IPS-18a (cell line): ENCODE results near the gene SHISAL2A.

Experiments
- H3K27ac ChIP-seq: one replicate; pipeline ENCODE4 v1.5.1; 2013; ENCODE audit warnings: low read length
- H3K27me3 ChIP-seq: one replicate; pipeline ENCODE4 v1.6.1; 2013; ENCODE audit warnings: mild to moderate bottlenecking, low read length; ENCODE audit not compliant: control insufficient read depth, insufficient read depth
- H3K36me3 ChIP-seq: one replicate; pipeline ENCODE4 v1.6.1; 2013; ENCODE audit warnings: low read depth, low read length; ENCODE audit not compliant: control insufficient read depth
- H3K4me1 ChIP-seq: one replicate; pipeline ENCODE4 v1.6.1; 2013; ENCODE audit warnings: low read depth, low read length; ENCODE audit not compliant: control insufficient read depth
- H3K4me3 ChIP-seq: one replicate; pipeline ENCODE4 v1.5.1; 2013; ENCODE audit warnings: low read length
- H3K9ac ChIP-seq: one replicate; pipeline ENCODE4 v1.6.1; 2013; ENCODE audit warnings: mild to moderate bottlenecking, low read length, moderate library complexity
- H3K9me3 ChIP-seq: one replicate; pipeline ENCODE4 v1.6.1; 2013; ENCODE audit warnings: low read depth, low read length; ENCODE audit not compliant: control insufficient read depth

The SHISAL2A gene

DNA sequence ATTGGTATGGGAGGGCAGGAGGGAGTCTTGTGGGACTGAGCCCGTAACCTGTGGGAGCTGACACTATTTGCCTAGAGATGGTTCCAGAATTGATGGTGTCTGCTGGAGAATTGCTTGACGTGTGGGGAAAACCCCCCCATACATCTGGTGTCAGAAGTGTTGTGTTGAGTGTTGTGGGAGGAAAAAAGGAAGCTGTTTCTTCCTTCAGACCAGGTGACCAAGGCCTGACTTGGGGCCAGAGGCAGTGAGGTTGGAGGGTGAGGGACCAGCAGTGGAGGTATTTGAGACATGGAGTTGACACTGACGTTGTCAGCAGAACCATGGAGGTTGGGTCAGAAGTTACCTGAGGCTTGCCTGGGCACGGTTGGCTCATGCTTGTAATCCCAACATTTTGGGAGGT lies 8.3 kb downstream of the SHISAL2A start:
- Histone ChIP-seq H3K27ac (no peak overlapping the region), H3K36me3 (no peaks in the 10 kb centered on the region), H3K9me3 (no peaks in the 10 kb centered on the region), H3K9ac (no peak overlapping the region), H3K27me3 (no peaks in the 10 kb centered on the region), H3K4me3 (no peak overlapping the region), H3K4me1 (no peaks in the 10 kb centered on the region)

DNA sequence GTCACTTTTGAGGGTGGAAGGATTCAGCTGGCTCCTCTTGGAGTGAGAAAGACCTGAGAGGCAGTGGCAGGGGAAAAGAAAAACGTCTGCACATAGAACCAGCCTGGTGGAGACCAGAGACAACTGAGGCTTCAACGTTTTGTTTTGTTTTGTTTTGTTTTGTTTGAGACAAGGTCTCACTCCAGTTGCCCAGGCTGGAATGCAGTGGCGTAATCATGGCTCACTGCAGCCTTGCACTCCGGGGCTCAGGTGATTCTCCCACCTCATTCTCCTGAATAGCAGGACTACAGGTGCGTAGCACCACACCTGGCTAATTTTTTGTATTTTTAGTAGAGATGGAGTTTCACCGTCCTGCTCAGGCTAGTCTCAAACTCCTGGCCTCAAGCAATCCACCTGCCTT lies 12.3 kb downstream of the SHISAL2A start:
- Histone ChIP-seq H3K27me3 (no peaks in the 10 kb centered on the region), H3K4me1 (no peaks in the 10 kb centered on the region), H3K4me3 (no peak overlapping the region), H3K36me3 (no peaks in the 10 kb centered on the region), H3K9me3 (no peaks in the 10 kb centered on the region), H3K27ac (no peak overlapping the region), H3K9ac (no peak overlapping the region)

DNA sequence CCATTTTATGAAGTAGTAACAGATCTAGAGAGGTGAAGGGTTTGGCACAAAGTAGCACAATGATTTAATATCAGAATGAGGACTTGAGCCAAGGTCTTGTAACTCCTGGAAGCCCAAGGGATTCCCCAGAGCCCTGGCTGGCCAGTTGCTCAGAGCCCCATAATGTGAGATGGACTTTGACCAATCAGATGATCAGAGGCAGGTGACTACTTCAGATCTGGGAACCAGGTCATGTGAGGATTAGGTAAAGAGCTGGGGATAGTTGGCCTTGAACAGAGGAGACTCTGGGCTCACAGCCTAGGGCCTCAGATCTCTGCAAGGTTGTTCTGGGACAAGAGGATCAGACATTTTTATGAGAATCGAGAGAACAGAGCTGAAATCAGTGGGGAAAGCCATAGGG lies 18.9 kb downstream of the SHISAL2A start:
- Histone ChIP-seq H3K27me3 (no peaks in the 10 kb centered on the region), H3K4me3 (no peak overlapping the region), H3K9me3 (no peaks in the 10 kb centered on the region), H3K27ac (no peak overlapping the region), H3K4me1 (no peaks in the 10 kb centered on the region), H3K9ac (no peak overlapping the region), H3K36me3 (no peaks in the 10 kb centered on the region)

DNA sequence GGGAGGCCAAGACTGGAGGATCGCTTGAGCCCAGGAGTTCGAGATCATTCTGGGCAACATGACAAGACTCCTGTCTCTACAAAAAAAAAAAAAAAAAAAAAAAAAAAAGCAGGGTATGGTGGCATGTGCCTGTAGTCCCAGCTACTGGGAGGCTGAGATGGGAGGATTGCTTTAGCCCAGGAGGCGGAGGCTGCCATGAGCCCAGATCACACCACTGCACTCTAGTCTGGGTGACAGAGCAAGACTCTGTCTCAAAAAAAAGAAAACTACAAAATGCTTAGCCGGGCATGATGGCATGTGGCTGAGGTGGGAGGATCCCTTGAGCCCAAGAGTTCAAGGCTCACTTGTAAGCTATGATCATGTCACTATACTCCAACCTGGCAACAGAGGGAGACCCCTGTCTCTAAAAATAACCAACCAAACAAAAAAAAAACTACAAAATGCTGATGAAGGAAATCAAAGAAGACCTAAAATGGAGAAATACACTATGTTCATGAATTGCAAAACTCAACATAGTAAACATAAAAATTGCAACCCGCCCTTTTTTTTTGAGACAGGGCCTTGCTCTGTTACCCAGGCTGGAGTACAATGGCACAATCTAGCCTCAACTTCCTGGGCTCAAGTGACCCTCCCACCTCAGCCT lies 20.4 kb downstream of the SHISAL2A start:
- no peak overlapping the region for H3K4me3 ChIP-seq
- H3K4me1 ChIP-seq, result no peaks in the 10 kb centered on the region
- no peak overlapping the region for H3K27ac ChIP-seq
- H3K36me3 ChIP-seq, result no peaks in the 10 kb centered on the region
- H3K9me3 ChIP-seq, result no peaks in the 10 kb centered on the region
- no peak overlapping the region for H3K9ac ChIP-seq
- H3K27me3 ChIP-seq, result no peaks in the 10 kb centered on the region

DNA sequence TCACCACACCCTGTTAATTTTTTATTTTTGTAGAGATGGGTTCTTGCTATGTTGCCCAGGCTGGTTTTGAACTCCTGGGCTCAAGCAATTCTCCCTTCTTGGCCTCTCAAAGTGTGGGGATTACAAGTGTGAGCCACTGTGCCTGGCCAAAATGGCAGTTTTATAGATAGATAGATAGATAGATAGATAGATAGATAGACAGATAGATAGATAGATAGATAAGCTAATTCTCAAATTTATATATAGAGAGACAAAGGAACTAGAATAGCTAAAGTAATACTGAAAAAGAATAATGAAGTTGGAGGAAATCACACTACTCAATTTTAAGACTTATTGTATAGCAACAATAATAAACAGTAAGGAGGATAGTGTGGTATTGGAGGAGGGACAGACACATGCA lies 21.1 kb downstream of the SHISAL2A start:
- no peaks in the 10 kb centered on the region for H3K27me3 ChIP-seq
- no peak overlapping the region for H3K9ac ChIP-seq
- no peak overlapping the region for H3K4me3 ChIP-seq
- no peaks in the 10 kb centered on the region for H3K9me3 ChIP-seq
- H3K36me3 ChIP-seq, result no peaks in the 10 kb centered on the region
- peaks cover under 1% of the 10 kb centered on the region for H3K4me1 ChIP-seq
- no peak overlapping the region for H3K27ac ChIP-seq

DNA sequence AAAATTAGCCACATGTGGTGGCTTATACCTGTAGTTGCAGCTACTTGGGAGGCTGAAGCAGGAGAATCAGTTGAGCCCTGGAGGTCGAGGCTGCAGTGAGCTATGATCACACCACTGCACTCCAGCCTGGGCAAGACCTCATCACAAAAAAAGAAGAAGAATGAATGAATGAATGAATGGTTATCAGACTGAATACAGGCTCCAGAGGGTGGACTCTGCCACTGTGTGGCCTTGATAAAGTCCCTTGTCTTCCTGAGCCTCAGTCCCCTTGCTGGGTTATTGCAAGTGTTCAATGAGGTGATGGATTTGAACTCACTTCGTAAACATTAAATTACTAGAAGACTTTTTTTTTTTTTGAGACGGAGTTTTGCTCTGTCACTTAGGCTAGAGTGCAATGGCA lies 24.7 kb downstream of the SHISAL2A start:
- no peak overlapping the region for H3K27ac ChIP-seq

DNA sequence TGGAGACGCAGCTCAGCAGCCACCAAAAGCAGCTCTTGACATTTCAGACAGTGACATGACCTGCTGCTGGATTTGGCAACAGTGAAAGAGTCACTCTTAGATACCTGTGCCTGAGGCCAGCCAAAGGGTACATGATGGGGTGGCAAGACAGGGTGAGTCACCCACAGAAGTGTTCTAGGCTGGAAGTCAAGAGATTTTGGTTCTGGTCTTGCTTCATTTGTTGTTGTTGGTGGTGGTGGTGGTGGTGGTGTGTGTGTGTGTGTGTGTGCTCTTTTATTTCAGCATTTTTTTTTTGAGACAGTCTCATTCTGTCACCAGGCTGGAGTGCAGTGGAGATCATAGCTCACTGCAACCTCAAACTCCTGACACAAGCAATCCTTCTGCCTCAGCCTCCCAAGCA lies 25.8 kb downstream of the SHISAL2A start:
- Histone ChIP-seq H3K4me3 (no peak overlapping the region), H3K36me3 (no peaks in the 10 kb centered on the region), H3K9me3 (no peaks in the 10 kb centered on the region), H3K27ac (no peak overlapping the region), H3K9ac (no peak overlapping the region), H3K27me3 (no peaks in the 10 kb centered on the region), H3K4me1 (peaks cover 30% of the 10 kb centered on the region)

More for the DNA sequence above, 24.7 kb downstream of the SHISAL2A start:
- H3K4me3 ChIP-seq, result no peak overlapping the region
- peaks cover 21% of the 10 kb centered on the region for H3K4me1 ChIP-seq
- H3K9ac ChIP-seq, result no peak overlapping the region
- no peaks in the 10 kb centered on the region for H3K9me3 ChIP-seq
- H3K27me3 ChIP-seq, result no peaks in the 10 kb centered on the region
- H3K36me3 ChIP-seq, result no peaks in the 10 kb centered on the region

DNA sequence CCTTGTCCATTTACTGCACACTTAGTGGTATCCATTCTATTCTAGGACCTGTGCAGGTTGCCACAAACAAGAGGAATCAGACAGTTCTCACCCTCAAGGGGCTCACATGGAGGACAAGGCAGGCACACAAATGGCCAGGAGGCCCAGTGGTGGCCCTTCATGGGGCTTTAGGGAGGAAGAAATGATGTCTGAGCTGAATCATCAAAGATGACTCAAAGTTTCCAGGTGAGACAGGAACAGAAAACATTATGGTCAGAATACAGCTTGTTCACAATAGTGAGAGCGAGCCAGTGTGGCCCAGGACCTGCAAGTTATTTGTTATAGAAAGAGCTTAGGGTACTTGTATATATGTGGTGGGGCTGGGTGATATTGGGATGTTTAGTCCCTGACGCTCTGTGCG lies 26.4 kb downstream of the SHISAL2A start:
- no peak overlapping the region for H3K9ac ChIP-seq
- H3K4me3 ChIP-seq, result no peak overlapping the region
- H3K27ac ChIP-seq, result no peak overlapping the region
- H3K36me3 ChIP-seq, result no peaks in the 10 kb centered on the region
- H3K27me3 ChIP-seq, result no peaks in the 10 kb centered on the region
- H3K4me1 ChIP-seq, result peaks cover 30% of the 10 kb centered on the region
- H3K9me3 ChIP-seq, result no peaks in the 10 kb centered on the region

DNA sequence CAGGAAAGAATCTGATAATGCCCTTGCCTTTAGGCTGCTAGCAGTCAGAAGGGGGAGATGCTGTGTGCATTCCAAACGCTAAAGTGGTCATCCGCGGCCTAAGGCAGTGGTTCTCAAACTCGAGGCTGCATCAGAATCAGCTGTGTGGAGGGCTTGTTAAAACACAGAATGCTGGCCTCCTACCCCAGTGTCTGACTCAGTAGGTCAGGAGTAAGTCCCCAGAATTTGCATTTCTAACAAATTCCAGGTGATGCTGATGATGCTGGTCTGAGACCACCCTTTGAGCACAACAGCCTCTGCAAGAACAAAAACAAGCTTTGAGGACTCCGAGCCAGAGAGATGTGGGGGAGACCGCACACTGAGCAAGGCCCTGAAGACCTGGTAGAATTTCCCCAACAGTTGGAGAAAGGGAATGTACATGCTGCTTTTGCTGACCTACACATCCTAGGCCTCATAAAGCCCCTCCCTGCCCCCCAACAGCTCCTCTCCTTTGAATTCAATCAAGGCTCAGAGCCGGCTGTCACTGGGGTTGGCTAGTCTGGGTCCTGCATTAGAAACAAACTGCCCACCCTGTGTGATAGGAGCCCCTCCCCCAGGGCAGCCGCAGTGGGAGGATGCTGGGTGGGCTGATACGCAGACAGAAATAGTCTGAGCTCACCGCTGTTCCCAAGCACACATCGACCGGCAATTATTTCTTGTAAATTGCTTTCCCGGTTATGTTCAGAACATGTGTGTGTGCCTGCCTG lies 27.1 kb downstream of the SHISAL2A start:
- Histone ChIP-seq H3K9ac (no peak overlapping the region), H3K9me3 (no peaks in the 10 kb centered on the region)

DNA sequence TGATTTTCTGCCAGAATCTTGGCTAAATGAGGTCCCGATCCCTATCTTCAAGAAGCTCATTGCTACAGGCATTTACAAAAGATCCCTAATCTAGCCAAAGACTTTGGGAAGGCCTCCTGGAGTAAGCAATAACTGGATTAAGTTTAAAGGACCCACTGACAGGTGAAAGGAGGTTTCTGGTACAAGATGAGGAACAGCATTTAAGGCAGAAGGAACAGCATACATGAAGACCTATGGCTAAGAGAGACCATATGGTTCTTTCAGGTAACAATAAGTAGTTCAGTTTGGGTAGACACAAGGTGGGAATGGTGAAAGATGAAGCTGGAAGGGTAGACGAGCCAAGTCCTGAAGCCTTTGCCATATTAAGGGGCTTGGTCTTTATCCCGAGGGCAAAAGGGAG lies 27.8 kb downstream of the SHISAL2A start:
- H3K36me3 ChIP-seq, result no peaks in the 10 kb centered on the region
- no peak overlapping the region for H3K9ac ChIP-seq
- H3K9me3 ChIP-seq, result no peaks in the 10 kb centered on the region
- peaks cover 30% of the 10 kb centered on the region for H3K4me1 ChIP-seq
- H3K4me3 ChIP-seq, result no peak overlapping the region
- no peaks in the 10 kb centered on the region for H3K27me3 ChIP-seq
- no peak overlapping the region for H3K27ac ChIP-seq

More for the DNA sequence above, 27.1 kb downstream of the SHISAL2A start:
- Histone ChIP-seq H3K36me3 (no peaks in the 10 kb centered on the region), H3K4me1 (peaks cover 30% of the 10 kb centered on the region), H3K27me3 (no peaks in the 10 kb centered on the region), H3K4me3 (peak overlapping the region; percentile 1), H3K27ac (no peak overlapping the region)

DNA sequence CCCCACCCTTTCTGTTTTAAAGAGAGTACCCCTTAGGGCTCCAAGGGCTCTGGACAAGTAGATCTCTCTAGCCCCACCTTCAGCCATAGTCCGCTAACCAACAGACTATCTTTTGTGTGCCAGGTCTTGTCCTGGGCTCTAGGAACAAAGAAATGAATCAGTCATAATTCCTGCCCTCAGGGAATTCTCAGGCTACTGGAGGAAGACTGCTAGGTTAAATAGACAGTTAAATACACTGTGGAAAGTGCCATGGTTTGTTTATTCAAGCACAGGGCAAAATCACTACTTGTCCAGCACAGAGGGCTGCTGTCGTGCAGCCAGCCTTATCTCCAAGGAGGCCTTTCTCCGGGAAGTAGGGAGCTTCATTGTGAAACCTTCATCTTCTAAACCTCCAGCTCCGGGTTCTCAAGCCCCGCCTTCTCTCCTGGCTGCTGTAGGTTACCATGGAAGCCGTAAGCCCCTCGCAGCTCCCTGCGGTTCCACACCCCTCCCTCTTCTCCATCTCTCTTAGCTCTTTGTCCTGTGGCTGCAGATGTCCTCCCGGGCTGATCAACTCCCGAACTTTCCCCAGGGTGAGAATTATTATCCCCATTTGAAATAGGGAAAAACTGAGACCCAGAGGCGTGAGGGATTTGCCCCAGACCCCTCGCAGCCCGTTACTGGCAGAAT lies 29.8 kb downstream of the SHISAL2A start:
- H3K27ac ChIP-seq, result peak overlapping the region; percentile 63

More for the DNA sequence above, 29.8 kb downstream of the SHISAL2A start:
- H3K36me3 ChIP-seq, result no peaks in the 10 kb centered on the region
- peaks cover 39% of the 10 kb centered on the region for H3K4me1 ChIP-seq
- H3K27me3 ChIP-seq, result no peaks in the 10 kb centered on the region
- H3K4me3 ChIP-seq, result peak overlapping the region; percentile 25
- H3K9me3 ChIP-seq, result no peaks in the 10 kb centered on the region
- no peak overlapping the region for H3K9ac ChIP-seq
